ENCODE data around the gene FUOM. TPM values are rescaled to one million over a fixed set of nuclear protein-coding genes. Genes with fewer than 3 reads are reported as not detected.

The FUOM gene
- total and polyA plus RNA-seq, 2 of the 8 experiments (the other 6 are each of a cell fraction or from before 2014, with no cell fraction given), result 22.0 to 30.4 TPM

DNA sequence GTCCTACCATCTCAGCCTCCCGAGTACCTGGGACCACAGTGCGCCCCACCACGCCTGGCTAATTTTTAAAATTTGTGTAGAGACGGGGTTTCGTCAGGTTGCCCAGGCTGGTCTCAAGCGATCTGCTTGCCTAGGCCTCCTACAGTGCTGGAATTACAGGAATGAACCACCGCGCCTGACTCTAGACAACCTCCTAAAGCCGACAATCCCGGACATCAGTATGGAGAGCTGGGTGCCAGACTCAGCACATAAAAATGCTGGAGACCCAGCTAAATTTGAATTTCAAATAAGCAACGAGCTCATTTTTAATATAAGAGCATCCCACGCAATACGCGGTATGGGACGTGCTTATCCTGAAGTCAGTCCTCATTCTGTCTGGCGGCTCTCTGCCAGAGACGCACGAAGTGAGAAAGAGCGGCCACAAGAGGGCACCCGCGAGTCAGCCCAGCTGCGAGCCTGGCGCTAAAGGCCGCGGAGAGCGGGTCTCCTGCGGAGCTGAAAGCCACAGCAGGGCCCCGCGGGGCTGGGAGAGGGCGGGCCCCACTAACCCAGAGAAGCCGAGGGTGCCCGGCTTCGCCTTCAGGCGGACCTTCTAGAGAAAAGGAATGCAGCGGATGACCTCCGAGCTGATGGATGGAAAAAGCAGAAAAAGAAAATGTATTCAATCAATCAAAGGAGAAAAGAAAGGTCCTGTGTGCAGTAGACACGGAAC, 28.2 kb downstream of the FUOM start (continued):
- TF ChIP-seq RAD21 (IDR thresholded peaks at IDR 0.05 in 1 of 2, conservative IDR thresholded peaks at IDR 0.05 in 1 of 2; ENCODE audit: low read depth in 2 of 2, low read length in 2 of 2) (peak; percentile 83 to 87), KDM1A (IDR thresholded peaks at IDR 0.05; ENCODE audit: borderline replicate concordance, low read length) (no peak), ASH2L (IDR thresholded peaks at IDR 0.05; ENCODE audit: low read length) (no peak), RXRA (IDR thresholded peaks at IDR 0.05; ENCODE audit: insufficient read depth, low read depth, low read length) (no peak), CTBP2 (IDR thresholded peaks at IDR 0.05; ENCODE audit: borderline replicate concordance, insufficient read depth, insufficient read length, low read length) (no peak), HDAC6 (IDR thresholded peaks at IDR 0.05; ENCODE audit: low read depth, low read length) (no peak), CEBPB (IDR thresholded peaks at IDR 0.05; ENCODE audit: low read depth, low read length) (0 out of 2 replicates have a peak, but pooled peaks have one; percentile 9), EP300 (IDR thresholded peaks at IDR 0.05; ENCODE audit: borderline replicate concordance in 1 of 2, low read depth in 2 of 2, low read length in 2 of 2) (no peak), CHD2 (IDR thresholded peaks at IDR 0.05; ENCODE audit: low read length) (no peak), TEAD4 (IDR thresholded peaks at IDR 0.05; ENCODE audit: low read depth, low read length) (peak; percentile 84), GABPA (IDR thresholded peaks at IDR 0.05; ENCODE audit: borderline replicate concordance, insufficient read depth, low read length) (peak; percentile 51; the same call in 1 of the 2 replicates), RBBP5 (IDR thresholded peaks at IDR 0.05; ENCODE audit: borderline replicate concordance, low read depth, low read length) (no peak), BACH1 (IDR thresholded peaks at IDR 0.05; ENCODE audit: low read length) (peak; percentile 37; the same call in 1 of the 2 replicates), POU5F1 (IDR thresholded peaks at IDR 0.05; ENCODE audit: low read depth, low read length) (no peak), JUND (IDR thresholded peaks at IDR 0.05; ENCODE audit: low read length) (no peak)
